Smooth muscle cell (in vitro differentiated cells): ENCODE results near the gene KRTAP5-2. TPM values are rescaled to one million over a fixed set of nuclear protein-coding genes. Genes with fewer than 3 reads are reported as not detected.
"Not testable (repeated sequence)": the region's sequence is repeated elsewhere in the genome, so short reads cannot be mapped to it uniquely, and the experiment has no call there.

Experiments
- DNase-seq: peaks from one replicate; lab custom pipeline; 2025; ENCODE audit not compliant: unreplicated experiment; lab: John Stamatoyannopoulos, UW
- H2AFZ ChIP-seq: fragments of 200-600 bp; sonication (generic); 2 replicates; pipeline ENCODE4 v1.6.0; 2016; ENCODE audit warnings: antibody characterized with exemption, low read depth, mild to moderate bottlenecking
- H3F3A ChIP-seq: fragments of 200-600 bp; sonication (generic); 2 replicates; pipeline ENCODE4 v1.6.0; 2017; ENCODE audit warnings: antibody characterized with exemption, low read depth
- H3K27ac ChIP-seq: fragments of 200-600 bp; sonication (generic); 2 replicates; pipeline ENCODE4 v1.5.1; 2016; ENCODE audit warnings: low read depth, mild to moderate bottlenecking
- H3K27me3 ChIP-seq: fragments of 200-600 bp; sonication (generic); 2 replicates; pipeline ENCODE4 v1.6.1; 2016; ENCODE audit warnings: low read depth, mild to moderate bottlenecking
- H3K36me3 ChIP-seq: fragments of 200-600 bp; sonication (generic); 2 replicates; pipeline ENCODE4 v1.5.1; 2016; ENCODE audit warnings: low read depth
- H3K4me1 ChIP-seq: fragments of 200-600 bp; sonication (generic); 2 replicates; pipeline ENCODE4 v1.5.1; 2016; ENCODE audit warnings: low read depth
- H3K4me2 ChIP-seq: fragments of 200-600 bp; sonication (generic); 2 replicates; pipeline ENCODE4 v1.6.0; 2016; ENCODE audit warnings: mild to moderate bottlenecking
- H3K4me3 ChIP-seq: fragments of 200-600 bp; sonication (generic); 2 replicates; pipeline ENCODE4 v1.5.1; 2016; ENCODE audit warnings: mild to moderate bottlenecking
- H3K79me2 ChIP-seq: fragments of 200-600 bp; sonication (generic); 2 replicates; pipeline ENCODE4 v1.6.0; 2016; ENCODE audit warnings: low read depth, mild to moderate bottlenecking
- H3K9ac ChIP-seq: fragments of 200-600 bp; sonication (generic); 2 replicates; pipeline ENCODE4 v1.6.0; 2016; ENCODE audit warnings: low read depth
- H3K9me3 ChIP-seq: fragments of 200-600 bp; sonication (generic); replicated peaks from 2 replicates; pipeline ENCODE4 v1.5.1; 2016; ENCODE audit warnings: low read depth
- H4K20me1 ChIP-seq: fragments of 200-600 bp; sonication (generic); 2 replicates; pipeline ENCODE4 v1.6.0; 2016; ENCODE audit warnings: low read depth
- CTCF ChIP-seq: fragments of 200-600 bp; sonication (generic); IDR thresholded peaks from 2 replicates; pipeline ENCODE4 v1.5.1; 2017; ENCODE audit warnings: borderline replicate concordance, mild to moderate bottlenecking, antibody characterized with exemption; ENCODE audit not compliant: insufficient read depth, poor library complexity, severe bottlenecking
- WGBS: methylation state at CpG from one replicate; pipeline ENCODE4 v1.1.7; 2016; ENCODE audit warnings: low lambda C conversion rate; 5-methylcytosine and 5-hydroxymethylcytosine counted together
- polyA plus RNA-seq: library from polyadenylated mRNA; unstranded; fragments of >200 nt; fragmentation: Nextera tagmentation; extraction: Ambion mirVana; gene quantifications from 2 replicates; pipeline ENCODE4 v1.2.1, GENCODE V29; 2016
- total RNA-seq: library from RNA; depleted of rRNA; stranded (reverse); fragments of >200 nt; gene quantifications from 2 replicates; pipeline ENCODE4 v1.2.3, GENCODE V29; 2014

KRTAP5-2 gene
- total and polyA plus RNA-seq, 2 experiments from 2014 or later, result 0.14 TPM; not detected in 1

- Histone ChIP-seq H3K36me3 (no peaks in the 10 kb centered on the region), H3K4me3 (no peak overlapping the region), H3F3A (no peaks in the 10 kb centered on the region), H3K79me2 (no peaks in the 10 kb centered on the region), H3K27ac (no peak overlapping the region), H3K4me2 (no peak overlapping the region), H3K4me1 (no peaks in the 10 kb centered on the region), H3K9ac (no peak overlapping the region), H3K27me3 (peaks cover 29% of the 10 kb centered on the region), H3K9me3 (no peaks in the 10 kb centered on the region), H4K20me1 (no peaks in the 10 kb centered on the region), H2AFZ (no peak overlapping the region)
- WGBS, result 74% methylated on average over 5 of the region's 5 CpGs
- TF ChIP-seq CTCF, result no peak
- no peak for DNase-seq
Observed at GRCh38 chr11:1600626-1601025, 2.5 kb upstream of the KRTAP5-2 start.

GRCh38 chr11:1598816-1599215, 722 bp upstream of the KRTAP5-2 start:
- no peak for DNase-seq
- no peaks in the 10 kb centered on the region for H3K36me3 ChIP-seq
- H3K79me2 ChIP-seq, result no peaks in the 10 kb centered on the region
- no peaks in the 10 kb centered on the region for H3K9me3 ChIP-seq
- 73% methylated on average over 6 of the region's 6 CpGs for WGBS
- H2AFZ ChIP-seq, result no peak overlapping the region
- H3K4me3 ChIP-seq, result no peak overlapping the region
- H3K9ac ChIP-seq, result no peak overlapping the region
- H3K27me3 ChIP-seq, result peaks cover 33% of the 10 kb centered on the region
- no peak overlapping the region for H3K27ac ChIP-seq
- H4K20me1 ChIP-seq, result no peaks in the 10 kb centered on the region
- no peak overlapping the region for H3K4me2 ChIP-seq
- no peaks in the 10 kb centered on the region for H3F3A ChIP-seq
- TF ChIP-seq CTCF, result no peak
- H3K4me1 ChIP-seq, result no peaks in the 10 kb centered on the region

DNA sequence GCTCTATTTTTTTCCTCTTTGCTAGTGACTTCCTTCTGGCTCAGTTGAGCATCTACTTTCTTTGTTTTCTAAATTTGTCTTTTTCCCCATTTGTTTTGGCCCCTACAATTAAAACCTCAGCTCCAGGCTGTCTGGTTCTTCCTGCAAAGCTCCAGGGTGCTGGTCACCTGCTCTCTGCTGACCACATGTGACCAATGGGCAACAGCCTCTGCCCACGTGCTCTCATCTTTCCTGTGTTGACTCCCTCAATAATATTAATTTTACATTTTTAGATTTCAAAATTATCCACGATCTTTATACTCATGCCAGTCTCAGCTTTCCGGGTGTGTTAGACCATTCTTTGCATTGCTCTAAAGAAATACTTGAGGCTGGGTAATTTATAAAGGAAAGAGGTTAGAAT, 312 bp upstream of the KRTAP5-2 start:
- H3K4me1 ChIP-seq, H2AFZ ChIP-seq, H3K27ac ChIP-seq, H3K4me3 ChIP-seq, H3K9ac ChIP-seq, H3F3A ChIP-seq, H3K79me2 ChIP-seq, H3K4me2 ChIP-seq, H3K36me3 ChIP-seq, H3K9me3 ChIP-seq, DNase-seq, H4K20me1 ChIP-seq: not testable (repeated sequence)
- WGBS, result 83% methylated on average over 3 of the region's 3 CpGs
- peaks cover 33% of the 10 kb centered on the region for H3K27me3 ChIP-seq

- H3K9me3 ChIP-seq, result no peaks in the 10 kb centered on the region
- no peak overlapping the region for H3K4me2 ChIP-seq
- H3K9ac ChIP-seq, result no peak overlapping the region
- TF ChIP-seq CTCF, result no peak
- H4K20me1 ChIP-seq, result no peaks in the 10 kb centered on the region
- no peaks in the 10 kb centered on the region for H3K4me1 ChIP-seq
- no peaks in the 10 kb centered on the region for H3K36me3 ChIP-seq
- H2AFZ ChIP-seq, result no peak overlapping the region
- no peak overlapping the region for H3K27ac ChIP-seq
- no peak overlapping the region for H3K4me3 ChIP-seq
- H3K79me2 ChIP-seq, result no peaks in the 10 kb centered on the region
- no peaks in the 10 kb centered on the region for H3F3A ChIP-seq
- WGBS, result 86% methylated on average over 10 of the region's 10 CpGs
- H3K27me3 ChIP-seq, result peaks cover 35% of the 10 kb centered on the region
- DNase-seq, result no peak
Observed at GRCh38 chr11:1597331-1597993, 632 bp downstream of the KRTAP5-2 start.

DNA sequence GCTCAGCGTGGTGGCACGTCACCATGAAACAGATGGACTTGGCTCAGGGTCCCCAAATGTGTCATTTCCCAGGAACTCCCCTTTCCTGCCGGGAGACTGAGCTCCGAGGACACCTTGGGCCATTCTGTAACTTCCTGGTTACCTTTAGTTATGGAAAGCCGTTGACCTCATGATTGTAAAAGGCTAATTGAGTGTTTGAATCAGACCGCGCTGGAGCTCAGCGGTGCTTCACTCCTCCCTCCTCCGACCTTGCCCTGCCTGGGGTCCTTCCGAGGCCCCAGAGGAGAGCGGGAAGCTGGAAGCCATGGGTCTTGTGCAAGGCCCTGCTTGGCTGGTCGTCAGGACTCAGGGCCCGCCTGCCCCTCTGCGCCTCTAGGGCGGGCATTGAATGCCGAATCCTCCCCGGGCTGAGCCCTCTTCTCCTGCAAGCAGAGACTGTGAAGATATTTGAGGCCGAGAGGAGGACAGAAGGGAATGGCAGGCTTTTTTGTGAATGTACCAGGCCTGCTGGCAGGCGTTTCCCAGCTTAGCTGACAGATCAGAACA, 1.4 kb downstream of the KRTAP5-2 start:
- H4K20me1 ChIP-seq, H3F3A ChIP-seq, H3K79me2 ChIP-seq, H3K9ac ChIP-seq, H3K4me3 ChIP-seq, H3K27ac ChIP-seq, H3K4me2 ChIP-seq, H3K36me3 ChIP-seq, H3K9me3 ChIP-seq, H2AFZ ChIP-seq, DNase-seq, H3K4me1 ChIP-seq: not testable (repeated sequence)
- WGBS, result 50% methylated on average over 19 of the region's 19 CpGs
- peaks cover 41% of the 10 kb centered on the region for H3K27me3 ChIP-seq

- H3K36me3 ChIP-seq, H3F3A ChIP-seq, H3K4me2 ChIP-seq, H3K9ac ChIP-seq, H2AFZ ChIP-seq, H3K4me1 ChIP-seq, DNase-seq, H3K27ac ChIP-seq, H3K79me2 ChIP-seq, H4K20me1 ChIP-seq, H3K9me3 ChIP-seq, H3K4me3 ChIP-seq: not testable (repeated sequence)
- 62% methylated on average over 11 of the region's 11 CpGs for WGBS
- peaks cover 40% of the 10 kb centered on the region for H3K27me3 ChIP-seq
Observed at GRCh38 chr11:1595994-1596575, 2.0 kb downstream of the KRTAP5-2 start.
